Heart right ventricle (tissue), 16 donors: ENCODE results near the gene CSMD2. TPM values are rescaled to one million over a fixed set of nuclear protein-coding genes. Genes with fewer than 3 reads are reported as not detected.
A peak's percentile ranks its signal among the peaks of the same experiment; 100 is the strongest.

ENCODE experiments used
- ATAC-seq, 8 donors: fragments of 200-7000 bp; cut with Tn5 transposase; one replicate each; pipeline ENCODE4 v1.9.1; 2020; ENCODE audit warnings: mild to moderate bottlenecking in 8 of 8, moderate library complexity in 8 of 8, moderate number of reproducible peaks in 1 of 8
- DNase-seq, 2 donors: peaks; one replicate each; pipeline ENCODE4 v3.0.0-alpha.2; 2020
- H3K27ac ChIP-seq, 10 donors: fragments of 200-600 bp; sonication (generic) in 2 of 10; one replicate each; pipeline versions ENCODE4 v1.5.0 to v1.8.0; 2020 to 2022; ENCODE audit warnings: mild to moderate bottlenecking in 3 of 10
- H3K27me3 ChIP-seq, 7 donors: fragments of 200-600 bp; one replicate each; pipeline ENCODE4 v1.8.0; 2021 to 2022; ENCODE audit warnings: mild to moderate bottlenecking in 2 of 7
- H3K36me3 ChIP-seq, 9 donors: fragments of 200-600 bp; sonication (generic) in 1 of 9; one replicate each; pipeline versions ENCODE4 v1.5.0 to v1.8.0; 2020 to 2022; ENCODE audit warnings: mild to moderate bottlenecking in 2 of 9
- H3K4me1 ChIP-seq, 9 donors: fragments of 200-600 bp; sonication (generic) in 1 of 9; one replicate each; pipeline versions ENCODE4 v1.5.0 to v1.8.0; 2020 to 2022; ENCODE audit warnings: mild to moderate bottlenecking in 4 of 9
- H3K4me3 ChIP-seq, 10 donors: fragments of 200-600 bp; sonication (generic) in 2 of 10; one replicate each; pipeline versions ENCODE4 v1.5.0 to v1.8.0; 2020 to 2022; ENCODE audit warnings: mild to moderate bottlenecking in 7 of 10, moderate library complexity in 2 of 10
- H3K9me3 ChIP-seq, 11 donors: fragments of 200-600 bp in 10 of 11; sonication (generic) in 2 of 11; one replicate each; pipeline versions ENCODE4 v1.5.0 to v1.8.0; 2013 to 2022; ENCODE audit warnings: mild to moderate bottlenecking in 2 of 11, control low read depth in 1 of 11, moderate library complexity in 1 of 11
- CTCF ChIP-seq, 9 donors: fragments of 200-600 bp; sonication (generic) in 2 of 9; IDR thresholded peaks; one replicate each; pipeline versions ENCODE4 v1.5.0 to v1.8.0; 2021 to 2022; ENCODE audit warnings: antibody characterized with exemption in 9 of 9, mild to moderate bottlenecking in 5 of 9, moderate library complexity in 1 of 9
- WGBS, 2 donors: extraction: QIAGEN DNeasy Blood & Tissue Kit; methylation state at CpG; one replicate each; pipeline ENCODE4 v1.1.7; 2013; ENCODE audit warnings: inconsistent platforms in 1 of 2; 5-methylcytosine and 5-hydroxymethylcytosine counted together
- intact Hi-C, 10 donors: fragments of 100-400 bp; cut with DNase I; formaldehyde crosslinking; loops; one replicate each; pipeline versions ENCODE4 v1.11.1 to v1.14.2; 2022
- polyA plus RNA-seq, 2 donors: library from polyadenylated mRNA; stranded (reverse); fragments of 200-250 nt; gene quantifications; one replicate each; pipeline ENCODE4 v1.2.3, GENCODE V29; 2013
- total RNA-seq, 10 donors: library from RNA; stranded (reverse); fragmentation: NEBNext Ultra II Directional in 3 of 10; extraction: Animal tissue kit (Norgen Biotek cat#: 25700) in 3 of 10; gene quantifications; one replicate each; pipeline versions ENCODE4 v1.2.1 to v1.2.4, GENCODE V29; 2021 to 2023
- donor health status: Arrhythmogenic right ventricular cardiomyopathy.
- donor health status: ischemic (EF 13 %, LVEDD 7.1; RV severe dilation, severe dysfunction).
- donor health status: healthy with polysubstance abuse.
- donor health status: DM: no; HTN: yes; CAD: no.
- donor health status: DM: no; HTN: no; CAD: no.
- donor health status: ischemic (EF 25% LVEDD 6.9; RV normal size, moderate dysfunction).
- donor health status: ischemic (EF 25% LVEDD 5.7; RV mildly dilated, moderate dysfunction).
- donor health status: healthy.
- donor health status: DM: yes; HTN: yes; CAD: no.
- donor health status: Ischemic cardiomyopathy.
- donor health status: ischemic (EF 35%, LVEDD 5.7; RV mildly dilated, moderate dysfunction).
- donor health status: nonischemic (EF 11% LVEDD 7.7; RV severe dilation, severe dysfunction).
- donor health status: DM: yes; HTN: yes; CAD: no.
- donor health status: PGD.
- donor health status: ischemic (EF 29% LVEDD 5.4; RV normal size, mild dysfunction).
- donor health status: nonischemic (EF 23%, LVEDD 6.1; RV moderate dilation, normal function).

The CSMD2 gene
- total and polyA plus RNA-seq, 12 donors: 0.04 to 0.97 (median 0.14) TPM; not detected in 1

GRCh38 chr1:33667386-33668282 lies 497.4 kb downstream of the CSMD2 start:
- no peak for DNase-seq
- TF ChIP-seq CTCF (IDR thresholded peaks at IDR 0.05): no peak
- H3K27me3 ChIP-seq: peaks cover 0 to 5% (median 0%) of the 10 kb centered on the region in 7 donors
- WGBS, 2 donors: 75 to 80% methylated on average over 14 of the region's 14 CpGs
- H3K27ac ChIP-seq: no peak overlapping the region
- no peaks in the 10 kb centered on the region for H3K36me3 ChIP-seq
- H3K4me3 ChIP-seq: no peak overlapping the region
- peaks cover 0 to 9% (median 0%) of the 10 kb centered on the region in 9 donors for H3K4me1 ChIP-seq
- H3K9me3 ChIP-seq: peaks cover 0 to 11% (median 0%) of the 10 kb centered on the region in 11 donors
- ATAC-seq: peak in 5 of 8 donors; percentile 25 to 56 (median 47)
- intact Hi-C loops: no loop called here

- H3K9me3 ChIP-seq: peaks cover 0 to 2% (median 0%) of the 10 kb centered on the region in 11 donors
- intact Hi-C loops: no loop called here
- WGBS, 2 donors: 78 to 79% methylated on average over 5 of the region's 5 CpGs
- no peaks in the 10 kb centered on the region for H3K36me3 ChIP-seq
- peaks cover 0 to 9% (median 0%) of the 10 kb centered on the region in 9 donors for H3K4me1 ChIP-seq
- H3K27ac ChIP-seq: no peak overlapping the region
- ATAC-seq (peak in 1 of 8 donors; percentile 47), DNase-seq (no peak)
- TF ChIP-seq CTCF (IDR thresholded peaks at IDR 0.05): no peak
- no peak overlapping the region for H3K4me3 ChIP-seq
- H3K27me3 ChIP-seq: peaks cover 0 to 5% (median 0%) of the 10 kb centered on the region in 7 donors
Measured at GRCh38 chr1:33666616-33667015, 498.4 kb downstream of the CSMD2 start.

- intact Hi-C loops: no loop called here
- no peaks in the 10 kb centered on the region for H3K36me3 ChIP-seq
- H3K27me3 ChIP-seq: no peaks in the 10 kb centered on the region
- peaks cover 0 to 18% (median 4%) of the 10 kb centered on the region in 9 donors for H3K4me1 ChIP-seq
- H3K27ac ChIP-seq: no peak overlapping the region
- WGBS, 2 donors: 76 to 78% methylated on average over 6 of the region's 6 CpGs
- ATAC-seq (no peak), DNase-seq (no peak)
- no peaks in the 10 kb centered on the region for H3K9me3 ChIP-seq
- no peak overlapping the region for H3K4me3 ChIP-seq
- TF ChIP-seq CTCF (IDR thresholded peaks at IDR 0.05): no peak
Measured at GRCh38 chr1:33661811-33662454, 503.1 kb downstream of the CSMD2 start.

GRCh38 chr1:33660956-33661355 lies 504.1 kb downstream of the CSMD2 start:
- no peak for DNase-seq
- no peak for TF ChIP-seq CTCF (IDR thresholded peaks at IDR 0.05)
- Histone ChIP-seq H3K27ac (no peak overlapping the region), H3K4me1 (peaks cover 0 to 26% (median 7%) of the 10 kb centered on the region in 9 donors), H3K9me3 (no peaks in the 10 kb centered on the region), H3K27me3 (no peaks in the 10 kb centered on the region), H3K4me3 (no peak overlapping the region), H3K36me3 (no peaks in the 10 kb centered on the region)
- intact Hi-C loops: no loop called here
- 87 to 93% methylated on average over 8 of the region's 8 CpGs for WGBS, 2 donors
- ATAC-seq: no peak
